GM13977 (cell line): ENCODE results near the gene ABHD12.

Source experiments
- DNase-seq: peaks from one replicate; pipeline ENCODE4 v3.0.0; 2012; ENCODE audit warnings: low spot score
- in situ Hi-C: fragments of 300-500 bp; cut with MboI; formaldehyde crosslinking; loops from one replicate; pipeline ENCODE4 v1.12.0; 2022; ENCODE audit warnings: low sequenced_read_pairs, low pct_unique_long_range_greater_than_20kb, mixed read lengths, inconsistent platforms; ENCODE audit not compliant: unreplicated experiment
- TF ChIP-seq, protein P1 (sequence below): IDR thresholded peaks from 2 replicates; pipeline ENCODE4 v1.5.1; 2012; ENCODE audit warnings: mild to moderate bottlenecking, control low read depth; ENCODE audit not compliant: insufficient read depth; ENCODE audit errors: extremely low read depth, missing control alignments

ABHD12 gene

DNA sequence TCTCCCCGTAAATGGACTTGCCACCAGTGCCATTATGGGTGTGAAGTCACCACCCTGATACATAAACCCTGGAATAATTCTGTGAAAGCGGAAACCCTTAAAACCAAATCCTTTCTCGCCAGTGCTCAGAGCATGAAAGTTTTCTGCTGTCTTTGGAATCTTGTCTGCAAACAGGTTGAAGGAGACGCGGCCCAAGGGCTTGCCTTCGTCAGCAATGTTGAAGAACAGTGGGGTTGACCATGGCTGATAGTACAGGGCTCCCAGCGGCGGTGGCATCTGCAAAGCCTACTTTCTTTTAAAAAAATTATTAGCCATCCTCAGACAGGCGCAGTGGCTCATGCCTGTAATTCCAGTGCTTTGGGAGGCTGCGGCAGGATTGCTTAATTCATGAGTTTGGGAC is 22.1 kb downstream of the ABHD12 start:
- in situ Hi-C loops: no loop called here
- DNase-seq: no peak
- TF ChIP-seq, protein P1, sequence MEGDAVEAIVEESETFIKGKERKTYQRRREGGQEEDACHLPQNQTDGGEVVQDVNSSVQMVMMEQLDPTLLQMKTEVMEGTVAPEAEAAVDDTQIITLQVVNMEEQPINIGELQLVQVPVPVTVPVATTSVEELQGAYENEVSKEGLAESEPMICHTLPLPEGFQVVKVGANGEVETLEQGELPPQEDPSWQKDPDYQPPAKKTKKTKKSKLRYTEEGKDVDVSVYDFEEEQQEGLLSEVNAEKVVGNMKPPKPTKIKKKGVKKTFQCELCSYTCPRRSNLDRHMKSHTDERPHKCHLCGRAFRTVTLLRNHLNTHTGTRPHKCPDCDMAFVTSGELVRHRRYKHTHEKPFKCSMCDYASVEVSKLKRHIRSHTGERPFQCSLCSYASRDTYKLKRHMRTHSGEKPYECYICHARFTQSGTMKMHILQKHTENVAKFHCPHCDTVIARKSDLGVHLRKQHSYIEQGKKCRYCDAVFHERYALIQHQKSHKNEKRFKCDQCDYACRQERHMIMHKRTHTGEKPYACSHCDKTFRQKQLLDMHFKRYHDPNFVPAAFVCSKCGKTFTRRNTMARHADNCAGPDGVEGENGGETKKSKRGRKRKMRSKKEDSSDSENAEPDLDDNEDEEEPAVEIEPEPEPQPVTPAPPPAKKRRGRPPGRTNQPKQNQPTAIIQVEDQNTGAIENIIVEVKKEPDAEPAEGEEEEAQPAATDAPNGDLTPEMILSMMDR: no peak

DNA sequence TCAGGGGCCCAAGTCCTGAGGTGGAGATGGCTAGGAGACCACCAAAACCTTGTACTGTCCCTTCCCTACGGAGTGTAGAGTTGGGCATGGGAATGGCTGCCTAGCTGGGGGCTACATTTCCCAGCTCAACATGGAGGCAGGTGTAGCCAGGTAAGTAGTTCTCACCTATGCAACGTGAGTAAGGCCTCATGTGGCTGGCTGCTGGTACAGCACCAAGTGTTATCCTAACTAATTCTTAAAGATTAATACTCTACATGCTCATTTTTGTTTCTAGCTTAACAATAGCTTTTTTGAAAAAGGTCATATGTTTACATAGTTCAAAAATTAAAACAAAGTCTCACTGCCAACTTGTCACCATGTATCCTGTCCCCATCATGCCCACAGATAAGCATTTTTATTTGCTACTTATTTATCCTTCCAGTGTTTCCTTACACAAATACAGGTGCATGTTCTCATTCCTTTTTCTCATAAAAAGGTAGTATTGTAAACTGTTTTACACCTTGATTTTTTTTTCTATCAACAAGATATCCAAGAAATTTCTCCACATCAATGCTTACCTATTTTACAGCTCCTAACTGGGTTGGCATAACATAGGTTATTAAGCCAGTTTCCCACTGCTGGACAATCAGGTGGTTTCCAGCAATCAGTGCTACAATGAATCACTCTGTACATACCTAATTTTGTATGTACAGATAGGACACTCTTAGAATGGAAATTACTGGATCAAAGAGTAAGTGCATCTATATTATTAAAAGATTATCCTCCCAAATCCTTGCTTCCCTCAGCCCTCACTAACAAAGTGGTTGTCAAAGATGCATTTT is 25.5 kb downstream of the ABHD12 start:
- in situ Hi-C loops: no loop called here
- no peak for DNase-seq

DNA sequence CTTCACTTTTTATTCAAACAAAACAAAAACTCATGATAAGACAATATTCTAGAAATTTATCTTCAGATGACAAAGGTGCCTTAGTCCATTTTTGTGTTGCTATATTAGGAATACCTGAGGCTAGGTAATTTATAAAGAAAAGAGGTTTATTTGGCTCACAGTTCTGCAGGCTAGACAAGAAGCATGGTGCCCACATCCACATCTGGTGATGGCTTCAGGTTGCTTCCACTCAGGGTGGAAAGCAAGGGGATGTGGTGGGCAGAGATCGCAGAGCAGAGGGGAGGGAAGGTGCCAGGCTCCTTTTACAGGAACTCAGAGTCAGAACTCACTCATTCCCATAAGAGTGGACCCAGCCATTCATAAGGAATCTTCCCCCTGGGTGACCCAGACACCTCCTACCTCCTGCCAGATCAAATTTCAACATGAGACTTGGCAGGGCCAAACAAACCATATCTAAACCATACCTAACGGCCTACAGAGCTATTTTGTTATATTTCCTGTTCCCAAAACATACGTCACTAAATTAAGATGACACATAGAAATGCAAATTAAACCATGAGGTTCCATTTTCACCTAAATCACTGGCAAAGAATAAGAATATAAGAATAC is 26.4 kb downstream of the ABHD12 start:
- in situ Hi-C loops: no loop called here
- TF ChIP-seq, protein P1: no peak
- DNase-seq: no peak

More for the DNA sequence above, 25.5 kb downstream of the ABHD12 start:
- TF ChIP-seq, protein P1: no peak

DNA sequence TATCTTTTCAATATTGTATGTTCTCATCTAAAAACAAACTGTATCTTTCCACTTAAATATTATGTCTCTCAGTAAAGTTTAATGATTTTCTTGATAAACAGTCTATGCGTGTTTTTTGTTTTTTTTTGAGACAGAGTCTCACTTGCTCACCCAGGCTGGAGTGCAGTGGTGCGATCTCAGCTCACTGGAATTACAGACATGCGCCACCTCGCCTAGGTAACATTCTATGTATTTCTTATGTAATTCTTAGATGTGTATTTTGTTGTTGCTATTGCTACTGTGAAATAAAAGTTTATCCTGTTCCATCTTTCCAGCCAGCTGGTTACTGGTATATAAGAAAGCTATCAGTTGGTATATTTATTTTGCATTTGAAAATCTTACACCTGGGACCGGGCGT is 29.4 kb downstream of the ABHD12 start:
- no peak for DNase-seq
- in situ Hi-C loops: no loop called here
- TF ChIP-seq, protein P1: no peak

DNA sequence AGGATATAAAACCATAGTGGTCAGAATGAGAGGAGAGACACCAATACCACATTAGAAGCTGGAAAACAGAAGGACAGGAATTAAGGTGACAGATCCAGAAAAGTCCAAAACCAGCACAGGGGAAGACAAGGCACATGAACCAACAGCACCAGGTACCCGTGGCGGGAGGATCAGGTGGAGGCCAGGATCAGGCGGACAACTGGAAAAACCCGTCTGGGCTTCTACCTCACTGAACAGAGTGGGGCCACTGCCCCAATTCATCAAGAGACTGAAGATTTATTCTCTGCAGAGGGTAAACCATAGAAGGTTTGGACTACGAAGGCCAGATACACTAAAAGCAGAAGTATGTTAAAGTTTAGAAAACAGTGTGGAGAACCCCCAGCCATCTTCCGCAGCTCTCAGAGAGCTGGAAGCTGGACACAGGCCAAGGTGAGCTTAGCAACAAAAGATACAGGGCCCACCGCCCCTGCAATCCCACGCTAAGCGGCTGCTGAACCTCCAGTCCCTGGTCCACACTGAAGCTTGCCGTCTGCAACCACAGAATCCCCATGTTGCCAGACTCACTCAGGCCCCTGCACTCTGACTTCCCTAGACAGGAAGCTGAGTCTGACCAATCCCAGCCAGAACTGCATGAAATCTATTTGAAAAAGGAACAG is 29.9 kb downstream of the ABHD12 start:
- TF ChIP-seq, protein P1: no peak
- in situ Hi-C loops: no loop called here
- no peak for DNase-seq

DNA sequence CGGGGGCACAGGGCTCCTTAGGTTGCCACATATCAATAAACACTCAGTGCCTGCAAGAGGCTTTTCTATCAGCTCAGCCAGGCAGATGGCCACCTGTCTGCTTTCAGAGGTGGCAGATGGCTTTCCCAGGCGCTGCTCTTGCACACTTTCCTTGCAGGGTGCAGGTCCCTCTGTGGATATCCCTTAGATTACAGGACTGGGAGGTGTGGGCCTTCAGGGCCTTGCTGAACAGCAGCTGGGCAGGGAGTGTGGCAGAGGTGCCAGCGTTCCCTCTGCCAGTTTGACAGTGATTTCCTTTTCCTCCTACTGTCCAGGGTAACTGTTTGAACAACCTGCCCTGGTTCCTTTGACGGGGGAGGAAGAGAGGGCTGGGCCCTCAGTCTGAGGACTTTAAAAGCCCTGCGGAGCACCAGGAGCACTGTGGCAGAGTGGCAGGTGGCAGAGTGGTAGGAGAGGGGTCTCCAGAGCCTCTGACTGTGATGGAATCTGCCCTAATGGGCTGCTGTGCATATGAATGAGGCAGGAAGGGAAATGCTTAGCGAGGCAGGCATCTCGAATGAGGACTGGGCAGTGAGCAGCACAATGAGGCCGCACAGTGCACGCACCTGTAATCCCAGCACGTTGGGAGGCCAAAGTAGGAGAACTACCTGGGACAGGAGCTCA is 34.2 kb downstream of the ABHD12 start:
- TF ChIP-seq, protein P1: no peak
- in situ Hi-C loops: no loop called here

More for the DNA sequence above, 34.2 kb downstream of the ABHD12 start:
- no peak for DNase-seq
